Measurements from ENCODE around the gene SVOPL.
"Not testable (repeated sequence)": the region's sequence is repeated elsewhere in the genome, so short reads cannot be mapped to it uniquely, and the experiment has no call there.

The SVOPL gene

GRCh38 chr7:138700857-138701536 is at the start of gene SVOPL:
Gene SVOPL (minus strand): TSS chr7:138701362. CDS start chr7:138679045, 22,317 bp downstream.
- DNase-seq = no peak

GRCh38 chr7:138750473-138750872 is 49.3 kb upstream of the SVOPL start:
- DNase-seq = no peak

GRCh38 chr7:138749960-138750359 is 48.8 kb upstream of the SVOPL start:
- DNase-seq = no peak

- DNase-seq = no peak
Observed at GRCh38 chr7:138748666-138749065, 47.5 kb upstream of the SVOPL start.

- DNase-seq = no peak
Observed at GRCh38 chr7:138746073-138746472, 44.9 kb upstream of the SVOPL start.

- no peak for DNase-seq
Observed at GRCh38 chr7:138745189-138745588, 44.0 kb upstream of the SVOPL start.

- no peak for DNase-seq
Observed at GRCh38 chr7:138741453-138741735, 40.2 kb upstream of the SVOPL start.

GRCh38 chr7:138739859-138740258 is 38.7 kb upstream of the SVOPL start:
- DNase-seq = no peak

GRCh38 chr7:138738551-138739335 is 37.6 kb upstream of the SVOPL start:
- DNase-seq = peak; percentile 70

GRCh38 chr7:138738114-138738513 is 37.0 kb upstream of the SVOPL start:
- no peak for DNase-seq

- no peak for DNase-seq
Observed at GRCh38 chr7:138735399-138735798, 34.2 kb upstream of the SVOPL start.

- not testable (repeated sequence) for DNase-seq
Observed at GRCh38 chr7:138731733-138732132, 30.6 kb upstream of the SVOPL start.

- no peak for DNase-seq
Observed at GRCh38 chr7:138729444-138729843, 28.3 kb upstream of the SVOPL start.

- DNase-seq = no peak
Observed at GRCh38 chr7:138727336-138728099, 26.4 kb upstream of the SVOPL start.

GRCh38 chr7:138726288-138726687 is 25.1 kb upstream of the SVOPL start:
- no peak for DNase-seq

GRCh38 chr7:138720286-138720685 is 19.1 kb upstream of the SVOPL start:
- DNase-seq = no peak

- no peak for DNase-seq
Observed at GRCh38 chr7:138716889-138717288, 15.7 kb upstream of the SVOPL start.

- DNase-seq = no peak
Observed at GRCh38 chr7:138713191-138713590, 12.0 kb upstream of the SVOPL start.

GRCh38 chr7:138712652-138713051 is 11.5 kb upstream of the SVOPL start:
- DNase-seq = no peak

- DNase-seq = no peak
Observed at GRCh38 chr7:138710536-138711385, 9.6 kb upstream of the SVOPL start.

GRCh38 chr7:138705167-138705566 is 4.0 kb upstream of the SVOPL start:
- DNase-seq = no peak

- no peak for DNase-seq
Observed at GRCh38 chr7:138701537-138701923, 368 bp upstream of the SVOPL start.

- DNase-seq = no peak
Observed at GRCh38 chr7:138699661-138700060, 1.5 kb downstream of the SVOPL start.

Data from activated effector memory CD4-positive, alpha-beta T cell treated with Interleukin-2 at 50 U/mL for 16 hours (primary cell).